HCEC 1CT (cell line): ENCODE measurements around the gene MAN2A1.

Experiments used
- DNase-seq: peaks from one replicate; pipeline ENCODE4 v3.0.0-alpha.2; 2017

The MAN2A1 gene

DNA sequence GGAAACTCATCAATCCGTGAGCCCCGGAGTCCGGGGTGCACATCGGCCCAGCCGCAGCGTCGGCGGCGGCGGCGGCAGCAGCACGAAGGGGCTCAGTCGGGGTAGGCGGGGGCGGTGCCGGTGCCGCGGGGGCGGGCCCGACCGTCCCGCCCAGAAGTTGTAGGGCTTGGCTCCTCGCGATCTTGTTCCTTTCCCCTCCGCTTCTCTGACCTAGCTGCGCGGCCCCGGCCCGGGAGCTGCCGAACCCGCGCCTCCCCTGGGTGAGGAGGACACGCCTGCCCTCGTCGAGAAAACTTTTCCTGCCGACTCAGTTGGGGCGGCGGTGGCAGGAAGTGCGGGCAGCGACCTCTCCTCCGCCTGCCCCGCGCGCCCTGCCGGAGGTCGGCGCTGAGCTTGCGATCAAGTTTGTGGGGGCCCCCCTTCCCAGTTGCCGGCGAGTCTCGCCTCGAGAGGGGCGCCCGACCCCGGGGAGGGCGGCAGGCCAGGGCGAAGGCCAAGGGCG, at the start of gene MAN2A1:
Gene MAN2A1 (plus strand): TSS at position 188 of the 502 bp plus-strand sequence. CDS start 491 bp downstream, outside the sequence.
- peak; percentile 80 for DNase-seq

DNA sequence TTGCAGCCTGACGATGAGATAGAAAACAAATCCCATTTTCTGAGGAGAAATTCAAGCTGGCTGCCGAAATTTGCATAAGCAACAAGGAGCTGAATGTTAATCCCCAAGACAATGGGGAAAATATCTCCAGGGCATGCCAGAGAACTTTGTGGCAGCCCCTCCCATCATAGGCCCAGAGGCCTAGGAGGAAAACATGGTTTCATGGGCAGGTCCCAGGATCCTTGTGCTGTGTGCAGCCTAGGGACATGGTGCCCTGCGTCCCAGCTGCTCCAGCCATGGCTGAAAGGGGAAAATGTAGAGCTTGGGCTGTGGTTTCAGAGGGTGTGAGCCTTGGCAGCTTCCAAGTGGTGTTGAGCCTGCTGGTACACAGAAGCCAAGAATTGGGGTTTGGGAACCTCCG, 48.8 kb upstream of the MAN2A1 start:
- no peak for DNase-seq

- DNase-seq: no peak
Measured at GRCh38 chr5:109643791-109644350, 45.9 kb upstream of the MAN2A1 start.

- DNase-seq: no peak
Measured at GRCh38 chr5:109644829-109645228, 44.9 kb upstream of the MAN2A1 start.

GRCh38 chr5:109645707-109646192, 44.0 kb upstream of the MAN2A1 start:
- DNase-seq: no peak

DNA sequence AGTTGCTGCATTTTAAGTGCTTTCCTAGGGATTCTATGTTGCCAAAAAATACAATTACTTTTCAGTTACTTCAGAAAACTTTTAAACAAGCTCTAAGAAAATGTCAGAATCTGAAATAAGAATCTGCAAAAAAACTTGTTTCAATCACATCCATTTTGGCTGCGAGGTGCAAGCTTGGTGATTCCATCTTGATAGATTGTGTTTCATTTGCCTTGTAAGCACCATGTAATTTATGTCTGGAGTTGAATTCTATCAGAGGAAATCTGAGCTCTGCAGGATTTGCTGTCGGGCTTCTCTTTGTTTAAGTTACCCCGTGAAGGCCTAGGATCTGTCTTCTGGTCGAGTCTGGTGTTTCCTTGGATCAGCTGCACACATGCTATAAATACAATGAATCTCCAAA, 40.4 kb upstream of the MAN2A1 start:
- no peak for DNase-seq

- DNase-seq: no peak
Measured at GRCh38 chr5:109650493-109650892, 39.2 kb upstream of the MAN2A1 start.

- no peak for DNase-seq
Measured at GRCh38 chr5:109652096-109652495, 37.6 kb upstream of the MAN2A1 start.

- no peak for DNase-seq
Measured at GRCh38 chr5:109653042-109653441, 36.7 kb upstream of the MAN2A1 start.

DNA sequence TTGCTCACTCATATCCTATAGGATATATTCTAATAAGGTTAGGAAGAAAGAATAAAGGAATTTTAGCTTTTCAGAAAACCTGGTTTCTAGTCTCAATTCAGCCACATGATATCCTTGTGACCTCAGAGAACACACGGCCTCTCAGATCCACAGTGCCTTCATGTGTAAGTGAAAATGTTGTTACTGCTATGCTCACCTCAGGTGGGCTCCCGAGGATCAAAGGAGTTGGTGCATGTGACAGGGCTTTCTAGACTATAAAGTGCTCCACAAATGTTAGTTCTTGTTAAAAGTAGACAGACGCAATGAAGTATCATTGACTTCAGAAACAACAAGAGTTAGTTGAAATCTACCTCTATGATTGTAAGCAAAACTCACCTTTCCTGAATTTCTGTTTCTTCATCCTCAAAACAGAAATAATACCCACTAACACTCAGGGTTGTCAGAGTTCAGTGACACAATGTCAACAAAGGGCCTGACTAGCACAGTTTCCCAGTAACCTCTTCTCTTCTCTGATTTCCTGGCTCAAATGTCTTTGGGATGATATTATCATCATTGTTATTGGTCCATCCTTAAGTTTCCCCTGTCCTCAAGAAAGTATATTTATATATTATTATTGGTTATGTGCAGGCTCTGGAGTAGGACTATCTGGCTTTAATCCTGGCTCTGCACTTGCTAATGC, 36.0 kb upstream of the MAN2A1 start:
- DNase-seq: no peak

- DNase-seq: peak; percentile 26
Measured at GRCh38 chr5:109654455-109654854, 35.3 kb upstream of the MAN2A1 start.

DNA sequence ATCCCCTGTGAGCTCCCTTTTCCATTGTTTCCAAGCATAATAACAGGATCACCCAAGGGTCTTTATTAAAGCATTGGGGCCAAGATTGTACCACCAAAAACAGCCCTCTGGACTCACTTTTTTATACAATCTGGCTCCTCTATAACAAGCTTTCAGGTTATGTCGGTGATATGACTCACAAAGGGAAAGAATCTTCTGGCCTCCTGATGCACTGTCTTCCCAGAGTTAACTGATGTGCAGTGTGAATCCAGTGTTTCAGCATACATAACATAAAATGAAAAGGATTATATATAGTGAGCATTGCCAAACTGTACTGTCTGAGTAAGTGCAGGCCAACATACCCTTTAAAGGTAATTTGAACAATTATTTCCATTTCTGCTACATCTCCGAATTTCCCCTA, 33.9 kb upstream of the MAN2A1 start:
- no peak for DNase-seq

GRCh38 chr5:109656829-109657228, 32.9 kb upstream of the MAN2A1 start:
- DNase-seq: peak; percentile 80

DNA sequence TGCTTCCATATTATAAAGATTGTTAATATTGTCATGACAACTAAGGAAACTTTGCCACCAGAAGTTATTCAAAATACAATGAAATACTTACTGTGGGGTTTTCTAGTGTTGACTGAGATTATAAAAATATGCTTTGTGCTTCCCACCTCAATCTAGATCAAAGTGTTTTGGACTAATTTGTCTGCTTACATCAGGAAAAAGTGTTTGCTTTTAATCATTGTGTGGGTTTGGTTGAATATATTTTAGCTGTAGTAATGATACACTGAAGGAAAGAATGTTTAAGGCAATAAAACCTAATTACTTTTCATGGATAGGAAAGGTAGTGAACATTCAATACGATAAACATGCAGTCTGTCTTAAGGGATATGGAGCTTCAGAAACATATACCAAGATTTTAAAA, 29.8 kb upstream of the MAN2A1 start:
- DNase-seq: no peak

DNA sequence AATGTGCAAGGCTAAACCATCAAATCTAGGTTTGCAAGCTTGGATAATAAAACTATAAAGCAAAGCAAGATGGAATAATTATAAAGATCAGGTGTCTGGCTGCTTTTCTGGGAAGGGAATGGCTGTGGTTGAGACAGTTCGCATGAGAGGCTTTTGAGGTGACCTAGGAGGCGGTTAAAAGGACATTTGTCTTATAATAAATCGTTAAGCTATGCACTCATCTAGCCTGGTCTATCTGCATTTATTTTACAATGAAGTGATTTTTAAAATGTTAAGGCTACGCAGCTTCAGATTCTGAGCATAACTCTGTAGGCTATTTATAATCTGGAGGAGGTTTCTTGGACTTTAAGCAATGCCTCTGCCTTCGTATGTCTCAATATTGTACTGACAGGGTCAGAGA, 29.4 kb upstream of the MAN2A1 start:
- no peak for DNase-seq

DNA sequence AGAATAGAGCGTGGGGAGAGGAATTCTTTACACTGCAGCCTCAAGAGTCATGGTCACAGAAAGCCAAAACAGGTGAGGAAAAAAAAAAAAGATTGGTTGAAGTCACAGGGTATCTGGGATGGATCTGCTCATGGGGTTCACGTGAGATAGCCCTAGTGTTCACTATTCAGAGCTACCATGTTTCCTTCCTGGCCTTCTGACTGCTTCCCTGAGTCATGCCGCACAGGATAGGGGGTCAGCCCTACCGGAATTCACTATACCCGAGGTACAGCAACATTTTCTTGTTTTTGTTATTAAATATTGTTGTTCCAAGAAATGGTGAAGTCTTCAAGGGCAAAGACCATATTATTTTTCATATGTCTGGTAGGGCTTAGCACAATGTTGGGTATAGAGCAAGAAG, 21.5 kb upstream of the MAN2A1 start:
- no peak for DNase-seq

GRCh38 chr5:109668668-109669422, 20.9 kb upstream of the MAN2A1 start:
- DNase-seq: no peak

- no peak for DNase-seq
Measured at GRCh38 chr5:109669991-109670706, 19.6 kb upstream of the MAN2A1 start.

DNA sequence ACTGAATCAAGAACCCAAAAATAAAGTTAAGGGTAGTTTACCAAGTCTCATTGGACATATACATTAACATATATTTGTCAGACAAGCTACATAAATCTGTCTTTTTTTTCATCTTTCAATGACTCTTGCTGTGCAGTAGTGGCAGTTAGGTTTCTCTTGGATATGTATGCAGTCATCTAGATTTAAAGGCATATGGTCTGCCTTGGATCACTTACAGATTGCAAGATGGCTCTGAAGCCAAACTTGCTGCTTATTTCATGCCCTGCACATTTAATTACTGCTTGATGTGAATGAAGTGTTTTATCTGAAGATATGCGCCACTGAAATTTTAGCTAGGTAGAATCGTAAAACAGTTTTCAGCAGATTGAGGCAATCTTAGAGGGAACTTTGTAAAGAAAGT, 18.6 kb upstream of the MAN2A1 start:
- DNase-seq: no peak

DNA sequence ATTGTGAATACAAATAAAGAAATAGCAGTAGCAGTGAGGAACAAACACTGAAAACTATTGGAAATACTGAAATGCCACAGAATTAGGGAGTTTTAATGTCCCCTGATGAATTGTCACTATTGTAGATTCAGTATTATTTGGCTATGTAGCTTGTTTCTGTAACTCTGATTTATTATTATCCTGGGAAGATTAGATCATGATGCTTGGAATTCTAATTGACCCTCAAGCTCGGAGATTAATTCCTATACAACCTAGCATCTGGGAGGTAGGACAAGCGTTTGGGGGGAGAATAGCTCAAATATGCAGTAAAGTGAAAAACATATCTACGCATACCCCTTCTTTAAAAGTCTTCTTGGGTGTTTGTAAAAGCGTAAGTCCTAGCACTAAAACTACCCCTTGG, 15.1 kb upstream of the MAN2A1 start:
- no peak for DNase-seq

GRCh38 chr5:109676920-109677319, 12.8 kb upstream of the MAN2A1 start:
- DNase-seq: no peak

GRCh38 chr5:109678447-109678846, 11.3 kb upstream of the MAN2A1 start:
- DNase-seq: no peak

GRCh38 chr5:109681763-109682162, 8.0 kb upstream of the MAN2A1 start:
- DNase-seq: no peak
